GM19023 (cell line): Measurements from ENCODE around the gene TOP3A.

ENCODE experiments used
- ATAC-seq: cut with Tn5 transposase; IDR thresholded peaks from one replicate; pipeline ENCODE4 v1.9.1; 2021; ENCODE audit warnings: mild to moderate bottlenecking, moderate library complexity; ENCODE audit not compliant: unreplicated experiment

TOP3A gene

GRCh38 chr17:18256351-18256750, 58.4 kb downstream of the TOP3A start:
- no peak for ATAC-seq

- ATAC-seq = no peak
Measured at GRCh38 chr17:18254888-18255649, 59.7 kb downstream of the TOP3A start.

GRCh38 chr17:18253947-18254821, 60.6 kb downstream of the TOP3A start:
- ATAC-seq = no peak

- ATAC-seq = no peak
Measured at GRCh38 chr17:18253187-18253884, 61.5 kb downstream of the TOP3A start.

GRCh38 chr17:18252160-18252559, 62.6 kb downstream of the TOP3A start:
- no peak for ATAC-seq

GRCh38 chr17:18251204-18251603, 63.6 kb downstream of the TOP3A start:
- no peak for ATAC-seq

- no peak for ATAC-seq
Measured at GRCh38 chr17:18250708-18251107, 64.1 kb downstream of the TOP3A start.

- ATAC-seq = no peak
Measured at GRCh38 chr17:18250259-18250658, 64.5 kb downstream of the TOP3A start.

- ATAC-seq = no peak
Measured at GRCh38 chr17:18248811-18249210, 66.0 kb downstream of the TOP3A start.

- no peak for ATAC-seq
Measured at GRCh38 chr17:18248300-18248731, 66.5 kb downstream of the TOP3A start.

GRCh38 chr17:18247613-18248001, 67.2 kb downstream of the TOP3A start:
- no peak for ATAC-seq

- ATAC-seq = no peak
Measured at GRCh38 chr17:18246880-18247612, 67.7 kb downstream of the TOP3A start.

- ATAC-seq = no peak
Measured at GRCh38 chr17:18246109-18246725, 68.6 kb downstream of the TOP3A start.

- ATAC-seq = no peak
Measured at GRCh38 chr17:18245038-18245776, 69.6 kb downstream of the TOP3A start.

- no peak for ATAC-seq
Measured at GRCh38 chr17:18241229-18241871, 73.4 kb downstream of the TOP3A start.

GRCh38 chr17:18240449-18240848, 74.3 kb downstream of the TOP3A start:
- no peak for ATAC-seq

- ATAC-seq = no peak
Measured at GRCh38 chr17:18238299-18238698, 76.5 kb downstream of the TOP3A start.

- ATAC-seq = no peak
Measured at GRCh38 chr17:18237461-18237860, 77.3 kb downstream of the TOP3A start.

GRCh38 chr17:18236494-18236893, 78.3 kb downstream of the TOP3A start:
- no peak for ATAC-seq
